HEK293 (cell line): ENCODE measurements around the gene GC.

Experiments used
- CTCF ChIP-seq: fragments of 450-650 bp; formaldehyde crosslinking; IDR thresholded peaks from 2 replicates; pipeline ENCODE4 v1.5.1; 2016; ENCODE audit warnings: missing biosample characterization, missing genetic modification characterization
- ELK4 ChIP-seq: IDR thresholded peaks from 2 replicates; pipeline ENCODE4 v1.6.1; 2011; ENCODE audit warnings: mild to moderate bottlenecking, low read depth, low read length, borderline replicate concordance
- PRDM6 ChIP-seq: fragments of 450-650 bp; formaldehyde crosslinking; IDR thresholded peaks from 2 replicates; pipeline ENCODE4 v1.5.1; 2017; ENCODE audit warnings: missing biosample characterization, missing genetic modification characterization
- RBAK ChIP-seq: fragments of 450-650 bp; formaldehyde crosslinking; IDR thresholded peaks from 2 replicates; pipeline ENCODE4 v1.5.1; 2016; ENCODE audit warnings: missing biosample characterization, missing genetic modification characterization
- TCF7L2 ChIP-seq: IDR thresholded peaks from 2 replicates; pipeline ENCODE4 v1.6.1; 2011; ENCODE audit warnings: low read depth, mild to moderate bottlenecking, inconsistent platforms, low read length, moderate library complexity, borderline replicate concordance
- ZNF148 ChIP-seq: fragments of 450-650 bp; formaldehyde crosslinking; IDR thresholded peaks from 2 replicates; pipeline ENCODE4 v1.5.0; 2017; ENCODE audit warnings: missing biosample characterization, missing genetic modification characterization, borderline replicate concordance
- ZNF777 ChIP-seq: fragments of 450-650 bp; formaldehyde crosslinking; IDR thresholded peaks from 2 replicates; pipeline ENCODE4 v1.5.1; 2017; ENCODE audit warnings: missing biosample characterization, missing genetic modification characterization, borderline replicate concordance

- TF ChIP-seq RBAK (tag by site-specific recombination) (no peak), PRDM6 (no peak), ELK4 (no peak), ZNF148 (no peak), CTCF (tag by site-specific recombination) (no peak), TCF7L2 (no peak), ZNF777 (tag by site-specific recombination) (no peak)
Observed at GRCh38 chr4:71785959-71786358, 2.1 kb upstream of the GC start.
